K562 (cell line): ENCODE measurements around the gene RPS6KA2. TPM values are rescaled to one million over a fixed set of nuclear protein-coding genes. Genes with fewer than 3 reads are reported as not detected.
A peak's percentile ranks its signal among the peaks of the same experiment; 100 is the strongest.

ENCODE experiments used
- ATAC-seq: fragments of 200-7000 bp; cut with Tn5 transposase; 3 replicates; pipeline ENCODE4 v1.9.1; 2020; ENCODE audit warnings: moderate library complexity
- BruUV-seq: library from RNA; stranded (reverse); fragments of 400-500 nt; replicated peaks from 2 replicates; lab custom pipeline; 2021; lab: Mats Ljungman, UMichigan
- CTCF ChIA-PET: fragments of 300-600 bp; formaldehyde crosslinking; extraction: SDS; loops from one replicate; lab custom pipeline; 2021; ENCODE audit warnings: low intra/inter-chr PET ratio; lab: Yijun Ruan, JAX
- POLR2A ChIA-PET: fragments of 300-600, 350-650 bp; sonication (Branson Sonifier 250); formaldehyde crosslinking; extraction: SDS; loops from one replicate; lab custom pipeline; 2021; ENCODE audit warnings: antibody characterized with exemption, inconsistent platforms; lab: Yijun Ruan, JAX
- DNase-seq, 4 experiments: peaks; one replicate each; pipeline versions ENCODE4 v3.0.0 to v3.0.0-alpha.2; 2011 to 2018; ENCODE audit warnings: low spot score in 3 of 4, mixed read lengths in 3 of 4; ENCODE audit errors: extremely low read depth in 1 of 4
- FAIRE-seq: peaks from 2 replicates; lab custom pipeline; 2011; peaks lifted over from hg19 to GRCh38; lab: Jason Lieb, UNC
- H2AFZ ChIP-seq: 2 replicates; pipeline ENCODE4 v1.6.0; 2011; ENCODE audit warnings: low read depth, low read length, control low read depth, inconsistent platforms
- H3K27ac ChIP-seq: fragments of 200-600 bp; 3 replicates; pipeline ENCODE4 v1.8.0; 2011; ENCODE audit warnings: low read depth, mild to moderate bottlenecking, control low read depth, inconsistent platforms, low read length, moderate library complexity, mixed read lengths; ENCODE audit errors: extremely low read depth
- H3K27me3 ChIP-seq, 2 experiments: fragments of 300-600 bp in 1 of 2; 2 replicates in 1 of 2; 3 replicates in 1 of 2; pipeline versions ENCODE4 v1.6.0 to v1.8.0; 2011; ENCODE audit warnings: inconsistent platforms in 2 of 2, low read length in 2 of 2, mild to moderate bottlenecking in 1 of 2, mixed read lengths in 1 of 2, moderate library complexity in 1 of 2; ENCODE audit not compliant: control insufficient read depth in 2 of 2, insufficient read depth in 2 of 2
- H3K36me3 ChIP-seq: fragments of 300-600 bp; 3 replicates; pipeline ENCODE4 v1.8.0; 2011; ENCODE audit warnings: mild to moderate bottlenecking, low read length, inconsistent platforms; ENCODE audit not compliant: control insufficient read depth, insufficient read depth
- H3K4me1 ChIP-seq, 2 experiments: fragments of 200-600 bp in 1 of 2; replicated peaks in 1 of 2; 2 replicates in 1 of 2; 3 replicates in 1 of 2; pipeline versions ENCODE4 v1.5.1 to v1.8.0; 2011; ENCODE audit warnings: inconsistent platforms in 2 of 2, low read length in 2 of 2, mild to moderate bottlenecking in 1 of 2, mixed read lengths in 1 of 2, moderate library complexity in 1 of 2; ENCODE audit not compliant: control insufficient read depth in 2 of 2, insufficient read depth in 2 of 2
- H3K4me2 ChIP-seq: 2 replicates; pipeline ENCODE4 v1.6.1; 2011; ENCODE audit warnings: low read length, control low read depth, inconsistent platforms, mixed read lengths; ENCODE audit not compliant: insufficient read depth
- H3K4me3 ChIP-seq: fragments of 200-600 bp; sonication (generic), shearing (Covaris generic); 2 replicates; pipeline ENCODE4 v1.5.1; 2016; ENCODE audit warnings: control low read depth, inconsistent platforms
- H3K79me2 ChIP-seq: fragments of 200-600 bp; 3 replicates; pipeline ENCODE4 v1.8.0; 2011; ENCODE audit warnings: low read length, inconsistent platforms; ENCODE audit not compliant: control insufficient read depth, insufficient read depth
- H3K9ac ChIP-seq, 2 experiments: 2 replicates each; pipeline versions ENCODE4 v1.6.0 to v1.6.1; 2011; ENCODE audit warnings: low read depth in 2 of 2, low read length in 2 of 2, control low read depth in 1 of 2, inconsistent platforms in 1 of 2, mild to moderate bottlenecking in 1 of 2, mixed read lengths in 1 of 2; ENCODE audit not compliant: insufficient read depth in 1 of 2
- H3K9me1 ChIP-seq: one replicate; pipeline ENCODE4 v1.6.0; 2011; ENCODE audit warnings: inconsistent platforms, mild to moderate bottlenecking, low read length, moderate library complexity; ENCODE audit not compliant: control insufficient read depth, insufficient read depth
- H3K9me3 ChIP-seq: replicated peaks from 2 replicates; pipeline ENCODE4 v1.5.1; 2011; ENCODE audit warnings: low read depth, low read length, inconsistent platforms; ENCODE audit not compliant: control insufficient read depth, insufficient read depth
- H4K20me1 ChIP-seq: replicated peaks from 2 replicates; pipeline ENCODE4 v1.6.1; 2011; ENCODE audit warnings: low read length, inconsistent platforms, mixed read lengths; ENCODE audit not compliant: control insufficient read depth, insufficient read depth
- CLOCK ChIP-seq: fragments of 250-450 bp; sonication (Bioruptor Pico); IDR thresholded peaks from 2 replicates; pipeline ENCODE4 v1.4.0; 2020; ENCODE audit warnings: mild to moderate bottlenecking, moderate library complexity, borderline replicate concordance
- RBM25 ChIP-seq: fragments of 200-400 bp; formaldehyde crosslinking; IDR thresholded peaks from 2 replicates; pipeline ENCODE4 v1.6.1; 2018; ENCODE audit warnings: low read length, low read depth, moderate library complexity; ENCODE audit not compliant: severe bottlenecking
- ZNF121 ChIP-seq: sonication (generic); formaldehyde crosslinking; conservative IDR thresholded peaks from 2 replicates; pipeline ENCODE4 v1.8.0; 2022; ENCODE audit warnings: missing genetic modification reagents
- ZNF707 ChIP-seq: fragments of 250-450 bp; sonication (Bioruptor Pico); conservative IDR thresholded peaks from 2 replicates; pipeline ENCODE4 v1.8.0; 2022; ENCODE audit warnings: inconsistent platforms, mild to moderate bottlenecking, moderate library complexity
- WGBS: fragments of 100-300 bp; shearing (Covaris generic); methylation state at CpG from one replicate; pipeline ENCODE4 v1.1.6; 2016; ENCODE audit warnings: low coverage, mixed read lengths; ENCODE audit not compliant: insufficient coverage; ENCODE audit errors: missing lambda C conversion rate; 5-methylcytosine and 5-hydroxymethylcytosine counted together
- in situ Hi-C: fragments of 300-500 bp; cut with MboI; formaldehyde crosslinking; loops from 4 replicates; pipeline ENCODE4 v1.15.0; 2018; ENCODE audit warnings: inconsistent platforms, mixed read lengths
- intact Hi-C: fragments of 100-400 bp; cut with micrococcal nuclease; formaldehyde crosslinking; loops from 2 replicates; pipeline ENCODE4 v1.14.2; 2022
- polyA plus RNA-seq, 8 experiments: library from polyadenylated mRNA; depleted of rRNA in 4 of 8; stranded (reverse) in 5 of 8; unstranded in 3 of 8; fragments of >200 nt; fragmentation: Nextera tagmentation in 2 of 8; fragmentation: Illumina TruSeq in 1 of 8; extraction: Ambion mirVana in 2 of 8; extraction: Trizol in 1 of 8; gene quantifications; 2 replicates each; pipeline versions ENCODE4 v1.2.1 to v1.2.3, GENCODE V29; 2011 to 2014; ENCODE audit warnings: inconsistent platforms in 1 of 8, missing spikeins in 1 of 8
- total RNA-seq, 7 experiments: library from RNA; depleted of rRNA in 6 of 7; stranded (reverse); fragments of >200 nt in 6 of 7; fragmentation: Illumina TruSeq in 2 of 7; extraction: Trizol in 2 of 7; gene quantifications; 2 replicates each; pipeline versions ENCODE4 v1.2.1 to v1.2.3, GENCODE V29; 2011 to 2021; ENCODE audit warnings: low replicate concordance in 1 of 7

RPS6KA2 gene
- total and polyA plus RNA-seq, 9 of the 15 experiments (the other 6 are each of a cell fraction or from before 2014, with no cell fraction given): 0.29 to 1.00 (median 0.53) TPM

GRCh38 chr6:166370489-166370888 is 256.6 kb downstream of the RPS6KA2 start:
- in situ Hi-C loops (no loop called here), intact Hi-C loops (no loop called here)
- Histone ChIP-seq H3K27ac (no peak overlapping the region), H3K4me3 (no peak overlapping the region), H3K79me2 (peaks cover 12% of the 10 kb centered on the region; the same call in 1 of the 3 replicates), H3K27me3 (no peaks in the 10 kb centered on the region), H4K20me1 (no peaks in the 10 kb centered on the region), H3K9me1 (no peaks in the 10 kb centered on the region), H3K4me2 (no peak overlapping the region), H3K9ac (no peak overlapping the region), H3K9me3 (no peaks in the 10 kb centered on the region), H3K4me1 (no peaks in the 10 kb centered on the region), H2AFZ (no peak overlapping the region), H3K36me3 (peaks cover 26% of the 10 kb centered on the region; the same call in 1 of the 3 replicates)
- no TSS peak for BruUV-seq
- CTCF ChIA-PET: no interaction called here
- POLR2A ChIA-PET: interaction anchor here (1.2 kb wide), 1 partner anchor 11 kb away, joined by 4 read pairs; no protein-coding TSS in a partner anchor
- no peak for DNase-seq
- FAIRE-seq: no peak
- TF ChIP-seq RBM25: peak; percentile 11
- no peak for TF ChIP-seq CLOCK
- TF ChIP-seq ZNF121: peak; percentile 33; the same call in 1 of the 2 replicates
- no peak for TF ChIP-seq ZNF707 (CRISPR knock-in tag)
- no peak for ATAC-seq
- WGBS: 90% methylated on average over 3 of the region's 3 CpGs
